GM19240 (cell line): ENCODE data around the gene PLXNA4.

Experiments
- DNase-seq: peaks from one replicate; pipeline ENCODE4 v3.0.0; 2011; ENCODE audit warnings: low spot score; ENCODE audit not compliant: insufficient read length

The PLXNA4 gene

GRCh38 chr7:132536654-132537395, 39.4 kb downstream of the PLXNA4 start:
- DNase-seq = no peak

DNA sequence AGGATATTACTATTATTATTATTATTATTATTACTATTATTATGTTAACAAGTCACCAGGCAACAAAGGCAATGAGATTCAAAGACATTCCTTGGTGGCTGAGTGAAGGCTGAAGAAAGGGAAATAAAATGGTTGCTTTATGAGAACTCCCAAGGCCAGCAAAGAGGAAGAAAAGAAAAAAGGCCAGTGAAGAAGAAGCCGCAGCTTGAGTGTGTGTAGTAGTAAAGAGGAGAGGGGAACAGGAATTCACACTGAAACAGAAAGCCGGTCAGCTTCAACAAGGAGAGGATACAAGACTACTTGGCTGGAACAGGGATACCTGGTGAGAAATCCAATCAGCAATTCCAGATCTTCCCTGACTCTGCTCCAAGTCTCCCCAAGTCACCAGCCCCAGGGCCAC, 42.4 kb downstream of the PLXNA4 start:
- no peak for DNase-seq

DNA sequence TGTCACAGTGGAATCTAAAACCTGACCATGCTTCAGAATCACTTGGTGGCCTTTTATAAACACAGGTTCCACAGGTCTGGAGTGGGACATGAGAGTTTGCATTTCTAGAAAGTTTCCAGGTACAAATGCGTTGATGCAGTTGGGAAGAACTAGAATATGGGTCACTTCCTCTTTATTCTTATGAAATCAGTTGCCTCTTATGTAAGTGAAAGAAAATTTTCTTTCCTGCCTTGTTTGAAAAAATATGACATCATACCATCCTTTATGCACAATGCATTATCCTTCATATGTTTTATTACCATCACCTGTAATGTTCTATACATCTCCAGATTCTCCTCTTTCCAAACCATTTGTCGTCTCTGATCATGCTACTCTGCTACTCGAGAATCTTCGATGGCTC, 44.0 kb downstream of the PLXNA4 start:
- no peak for DNase-seq

GRCh38 chr7:132531562-132531961, 44.7 kb downstream of the PLXNA4 start:
- no peak for DNase-seq

DNA sequence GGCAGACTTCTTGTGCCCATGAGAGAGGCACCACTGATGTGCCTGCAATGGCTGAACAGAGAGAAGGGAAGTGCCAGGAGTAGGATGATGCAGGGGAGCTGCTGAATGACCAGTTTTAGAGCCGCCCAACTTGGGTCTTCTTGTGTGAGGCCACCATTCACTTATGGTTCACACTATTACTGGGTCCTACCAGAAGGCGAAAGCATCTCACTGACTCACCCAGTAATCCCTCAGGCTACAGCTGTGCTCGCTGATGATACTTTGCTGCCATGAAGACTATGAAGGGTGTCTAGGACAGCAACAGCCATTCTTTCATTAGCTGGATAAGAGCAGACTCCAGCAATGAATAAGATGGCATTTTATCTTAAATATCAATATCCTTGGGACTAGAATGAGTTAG, 47.6 kb downstream of the PLXNA4 start:
- no peak for DNase-seq

- no peak for DNase-seq
These were observed 48.5 kb downstream of the PLXNA4 start for GRCh38 chr7:132527467-132528410.

DNA sequence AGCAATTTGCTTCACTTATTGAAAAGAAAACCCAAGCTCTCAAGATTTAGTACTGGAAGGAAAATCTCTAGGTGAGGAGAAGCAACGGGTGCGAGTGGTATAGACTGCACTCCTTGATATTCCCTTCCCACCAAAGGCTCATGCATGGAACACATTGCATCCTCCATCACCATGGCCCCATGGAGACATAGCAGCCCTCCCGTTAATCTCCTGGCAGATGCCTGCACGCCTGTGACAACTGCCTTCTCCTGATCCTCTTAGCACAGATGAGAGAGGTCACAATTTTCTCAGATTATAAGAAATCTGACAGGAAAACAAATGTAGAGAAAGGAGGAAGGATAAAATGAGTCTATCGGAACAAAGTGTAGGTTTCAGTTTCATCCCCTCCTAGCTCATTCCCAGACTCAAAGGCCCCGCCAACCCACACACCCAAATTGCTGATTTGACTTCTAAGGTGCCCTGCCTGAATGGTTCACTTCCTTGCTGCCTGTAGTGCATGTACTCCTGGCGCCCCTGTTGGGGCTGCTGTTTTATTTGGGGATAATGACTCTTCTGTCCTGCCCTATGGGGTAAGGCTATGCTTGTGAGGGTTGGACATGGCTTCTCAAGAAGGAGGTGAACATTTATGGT, 50.0 kb downstream of the PLXNA4 start:
- no peak for DNase-seq

DNA sequence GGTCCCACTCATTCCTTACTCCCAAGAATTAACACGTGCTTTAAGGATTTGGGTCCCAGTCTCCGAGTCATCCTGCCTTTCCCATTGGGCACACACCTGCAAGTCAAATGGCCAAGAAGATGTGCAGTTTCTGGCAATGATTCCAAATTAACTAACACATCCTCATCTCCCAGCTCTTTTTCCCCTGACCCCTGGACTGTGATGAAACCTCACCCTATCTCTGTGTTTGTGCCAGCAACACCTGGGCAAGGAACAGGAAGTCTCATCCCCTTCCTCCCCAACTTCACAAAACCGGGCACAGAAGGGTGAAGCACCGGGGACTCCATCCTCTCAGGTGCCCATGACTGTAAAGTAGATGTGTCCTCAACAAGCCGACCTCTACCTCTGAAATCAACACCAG, 54.8 kb downstream of the PLXNA4 start:
- no peak for DNase-seq

DNA sequence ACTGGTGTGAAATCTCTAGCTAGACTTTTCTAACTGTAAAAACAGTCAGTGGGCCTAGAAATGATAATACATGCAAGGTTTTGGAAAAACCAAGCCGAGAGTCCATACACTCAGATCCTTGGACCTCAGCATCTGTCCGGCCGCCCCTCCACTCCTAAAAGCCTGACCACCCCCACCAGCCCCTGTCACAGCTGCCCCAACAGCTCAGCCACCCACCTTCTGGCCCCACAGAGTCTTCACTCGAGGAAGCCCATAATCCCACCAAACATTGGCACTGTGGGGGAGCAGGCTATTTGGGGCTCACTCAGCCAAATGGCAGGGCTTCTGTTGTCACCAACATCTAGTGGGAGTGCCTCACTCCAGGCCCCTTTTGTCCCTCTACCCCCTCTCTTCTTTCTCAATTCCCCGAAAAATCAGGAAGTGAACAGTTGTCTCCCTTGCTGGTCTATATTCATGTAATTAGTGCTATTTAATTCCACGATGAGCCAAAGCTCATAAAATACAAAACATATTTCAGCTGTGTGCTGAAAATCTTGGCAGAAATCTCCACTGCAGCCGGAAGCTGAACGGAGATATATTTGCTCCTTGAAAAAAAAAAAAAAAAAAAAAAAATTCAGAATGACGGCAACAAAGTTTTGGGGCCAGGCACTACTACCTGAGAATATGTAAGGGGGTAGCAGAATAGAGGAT, 55.5 kb downstream of the PLXNA4 start:
- DNase-seq = no peak

- DNase-seq = no peak
These were observed 56.3 kb downstream of the PLXNA4 start for GRCh38 chr7:132519936-132520335.

DNA sequence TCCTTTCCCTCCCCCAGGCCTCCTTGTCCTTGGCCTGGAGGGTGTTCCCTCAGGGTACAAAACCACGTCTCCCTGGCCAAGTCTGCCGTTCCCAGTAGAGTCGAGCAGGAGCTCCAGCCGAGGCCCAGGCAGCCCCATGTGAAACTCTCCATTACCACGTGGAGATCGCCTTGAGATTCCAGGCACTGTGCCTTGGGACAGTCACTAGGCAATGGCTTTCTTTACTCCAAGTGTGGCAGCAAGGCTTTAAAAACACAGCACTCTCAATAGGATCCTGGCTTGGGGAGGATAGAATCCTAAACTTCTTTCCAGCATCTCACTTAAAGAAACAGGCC, 57.5 kb downstream of the PLXNA4 start:
- DNase-seq = no peak

GRCh38 chr7:132518102-132518838, 58.0 kb downstream of the PLXNA4 start:
- no peak for DNase-seq

- no peak for DNase-seq
These were observed 60.0 kb downstream of the PLXNA4 start for GRCh38 chr7:132516042-132516840.

DNA sequence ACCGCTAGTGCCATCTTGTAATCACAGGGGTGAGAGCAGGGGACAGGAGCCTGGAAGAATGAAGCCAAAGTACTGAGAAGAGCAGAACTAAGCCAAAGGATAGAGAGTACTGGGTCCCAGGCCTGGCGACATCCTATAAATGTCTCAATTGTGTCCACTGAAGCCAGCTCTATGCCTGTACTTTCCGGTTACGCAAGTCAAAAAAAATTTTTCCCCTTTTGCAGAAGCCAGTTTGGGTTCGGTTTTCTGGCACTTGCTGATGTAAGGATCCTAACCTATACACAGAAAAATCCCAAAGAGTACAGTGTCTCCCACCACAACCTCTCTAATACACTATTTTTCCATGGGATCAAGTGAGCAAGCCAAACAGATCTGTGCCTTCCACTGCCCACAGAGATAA, 61.1 kb downstream of the PLXNA4 start:
- DNase-seq = no peak

GRCh38 chr7:132514430-132514829, 61.8 kb downstream of the PLXNA4 start:
- no peak for DNase-seq

DNA sequence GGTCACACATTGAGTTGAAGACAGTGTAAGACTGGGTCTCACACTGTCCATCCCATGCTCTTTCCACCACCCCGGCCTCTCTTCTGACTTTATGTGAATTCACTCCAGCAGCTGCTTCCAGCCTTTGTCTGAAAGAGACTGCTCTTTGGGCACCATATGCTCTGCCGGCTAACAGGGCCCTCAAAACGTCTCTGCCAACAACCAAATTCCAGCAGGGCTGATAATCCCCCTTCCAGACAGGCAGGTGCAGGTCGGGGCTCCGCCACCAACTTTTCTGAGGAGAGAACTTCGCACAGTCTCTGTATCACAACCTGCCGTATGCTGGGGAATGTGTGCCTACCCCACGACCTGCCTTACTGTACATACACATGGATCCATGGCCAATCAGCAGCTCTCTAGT, 64.3 kb downstream of the PLXNA4 start:
- no peak for DNase-seq

- no peak for DNase-seq
These were observed 64.9 kb downstream of the PLXNA4 start for GRCh38 chr7:132511387-132511786.

GRCh38 chr7:132509643-132510042, 66.6 kb downstream of the PLXNA4 start:
- no peak for DNase-seq

DNA sequence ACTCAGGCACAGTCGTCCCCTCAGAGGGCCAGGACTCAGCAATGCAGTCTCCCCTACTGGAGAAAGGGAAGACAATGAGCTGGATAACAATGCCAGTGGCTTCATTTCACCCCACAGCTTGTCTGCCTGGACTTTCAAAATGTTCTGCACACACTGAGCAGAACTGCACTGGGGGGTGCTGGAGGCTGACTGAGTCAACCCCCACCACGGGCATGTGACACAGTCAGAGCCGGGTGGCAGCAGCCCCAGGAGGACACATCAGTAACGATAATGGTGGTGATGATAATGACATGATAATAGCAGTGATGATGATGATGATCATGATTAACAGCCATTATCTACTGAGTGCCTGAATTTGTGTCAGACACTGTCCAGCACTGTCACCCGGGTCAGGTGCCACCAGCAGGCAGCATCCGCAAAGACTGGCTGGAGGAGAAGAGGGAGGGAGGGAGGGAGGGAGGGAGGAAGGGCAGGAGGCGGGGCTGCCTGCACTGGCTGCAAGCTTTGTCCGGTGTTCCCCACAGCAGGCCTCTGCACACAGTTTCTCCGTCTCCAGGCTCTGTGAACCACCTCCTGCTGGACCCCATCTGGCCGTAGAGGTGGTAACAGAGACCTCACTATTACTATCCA, 67.4 kb downstream of the PLXNA4 start:
- no peak for DNase-seq

DNA sequence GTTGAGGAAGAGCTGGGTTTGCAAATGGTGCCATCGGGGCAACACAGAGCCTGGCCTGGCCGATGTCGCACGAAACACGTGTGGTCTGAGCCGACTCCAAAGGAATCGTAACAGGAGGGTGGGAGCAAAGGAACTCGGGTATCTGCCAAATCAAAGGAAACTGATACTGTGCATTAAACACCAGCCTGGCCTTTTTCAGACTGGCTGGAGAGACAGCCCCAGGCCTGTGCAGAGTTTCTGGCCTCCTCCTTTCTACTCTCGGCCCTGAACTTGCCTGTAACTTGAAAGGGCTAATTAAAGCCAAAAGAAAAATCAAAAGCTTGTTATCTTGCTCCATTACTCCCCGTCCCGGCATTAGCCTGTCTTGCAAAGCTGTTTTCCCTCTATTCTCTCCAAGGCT, 71.4 kb downstream of the PLXNA4 start:
- no peak for DNase-seq
